ENCODE data around the gene RNU6-9.
A peak's percentile ranks its signal among the peaks of the same experiment; 100 is the strongest.

Gene RNU6-9

GRCh38 chr19:937259-937694 is 44.0 kb downstream of the RNU6-9 start:
- no peak for DNase-seq

GRCh38 chr19:938233-938923 is 45.1 kb downstream of the RNU6-9 start:
- DNase-seq, result no peak

- no peak for DNase-seq
These were observed 46.2 kb downstream of the RNU6-9 start for GRCh38 chr19:939439-939838.

GRCh38 chr19:939922-940321 is 46.6 kb downstream of the RNU6-9 start:
- DNase-seq, result no peak

- peak; percentile 79 to 87 for DNase-seq
These were observed 47.5 kb downstream of the RNU6-9 start for GRCh38 chr19:940591-941291.

- no peak for DNase-seq
These were observed 48.2 kb downstream of the RNU6-9 start for GRCh38 chr19:941292-942132.

- DNase-seq, result no peak
These were observed 48.9 kb downstream of the RNU6-9 start for GRCh38 chr19:942133-942645.
